CD4-positive, alpha-beta T cell treated with Interleukin-17A for 4 hours (primary cell): Measurements from ENCODE around the gene CA10.

Experiments used
- DNase-seq: peaks from one replicate; pipeline ENCODE4 v3.0.0-alpha.2; 2020; ENCODE audit warnings: mixed read lengths

CA10 gene

DNA sequence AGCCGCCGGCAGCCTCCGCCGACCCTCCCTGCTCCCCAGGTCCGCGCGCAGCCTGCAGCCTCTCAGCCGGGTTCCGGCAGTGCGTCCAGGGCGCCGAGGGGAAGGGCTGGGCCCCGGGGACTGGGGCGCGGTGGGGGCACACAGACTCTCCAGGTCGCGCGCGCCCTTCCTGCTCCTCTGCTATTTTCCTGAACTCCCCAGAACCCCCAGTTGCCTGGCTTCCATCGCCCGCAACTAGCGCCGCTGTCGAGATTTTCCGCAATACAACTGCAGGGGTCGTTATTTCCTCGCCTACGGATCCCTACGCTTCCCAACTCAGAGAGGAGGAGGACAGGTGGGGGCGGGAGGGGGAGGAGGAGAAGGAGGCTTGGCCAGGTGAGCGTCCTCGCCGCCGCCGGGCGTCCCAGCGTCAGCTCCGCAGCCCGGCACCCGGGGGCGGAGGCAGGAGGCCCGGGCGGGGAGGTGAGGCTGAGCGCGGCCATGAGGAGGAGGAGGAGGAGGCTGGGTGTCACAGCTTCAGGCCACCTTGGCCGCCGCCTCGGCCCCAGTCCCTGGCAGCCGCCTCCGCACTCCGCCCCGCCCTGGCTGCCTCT, at the start of gene CA10:
Gene CA10, minus strand, starts transcription at position 265 of the 593 bp plus-strand sequence.
- DNase-seq: no peak

DNA sequence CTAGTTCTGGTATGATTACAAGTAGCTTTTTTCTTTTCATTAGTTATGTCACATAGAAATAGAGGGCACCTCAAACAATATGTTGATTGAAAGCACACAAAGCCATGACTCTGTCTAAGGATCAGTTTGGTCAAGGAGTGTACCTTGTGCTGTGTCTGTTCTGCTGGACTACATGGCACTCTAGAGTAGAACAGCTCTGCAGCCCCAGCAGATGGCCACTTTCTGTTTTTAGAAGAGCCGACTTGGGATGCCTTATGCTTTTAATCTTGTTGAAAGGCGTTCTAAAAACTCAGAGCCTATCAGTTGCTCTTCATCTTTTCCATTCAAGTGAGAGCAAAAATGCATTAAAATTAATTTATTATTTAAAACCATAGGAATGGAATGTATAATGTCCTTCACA, 49.3 kb upstream of the CA10 start:
- no peak for DNase-seq

DNA sequence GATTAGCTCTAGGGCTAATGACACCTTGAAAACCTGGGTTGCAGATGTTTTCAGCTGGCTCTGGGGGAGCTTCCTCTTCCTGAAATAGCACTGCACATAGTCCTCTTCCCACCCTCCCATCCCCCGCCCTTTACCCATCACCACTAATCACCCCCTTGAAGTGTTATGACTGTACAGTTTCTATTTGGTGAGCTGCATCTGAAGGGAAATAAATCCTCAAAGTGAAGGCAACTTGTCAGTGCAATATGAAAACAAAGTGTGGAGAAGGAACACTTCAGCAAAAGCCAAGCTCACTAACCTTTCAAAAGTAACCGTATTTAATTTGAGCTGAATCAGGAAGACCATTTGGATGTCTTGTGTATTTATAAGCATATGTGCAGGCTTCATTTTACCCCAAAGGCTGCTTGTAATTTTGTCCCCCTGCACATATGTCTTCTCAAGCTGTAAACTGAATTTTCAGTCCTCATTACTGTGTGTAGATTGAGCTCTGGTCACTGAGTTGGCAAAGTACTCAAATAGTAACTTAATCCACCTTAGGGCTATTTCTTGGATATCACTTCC, 44.1 kb upstream of the CA10 start:
- DNase-seq: no peak

DNA sequence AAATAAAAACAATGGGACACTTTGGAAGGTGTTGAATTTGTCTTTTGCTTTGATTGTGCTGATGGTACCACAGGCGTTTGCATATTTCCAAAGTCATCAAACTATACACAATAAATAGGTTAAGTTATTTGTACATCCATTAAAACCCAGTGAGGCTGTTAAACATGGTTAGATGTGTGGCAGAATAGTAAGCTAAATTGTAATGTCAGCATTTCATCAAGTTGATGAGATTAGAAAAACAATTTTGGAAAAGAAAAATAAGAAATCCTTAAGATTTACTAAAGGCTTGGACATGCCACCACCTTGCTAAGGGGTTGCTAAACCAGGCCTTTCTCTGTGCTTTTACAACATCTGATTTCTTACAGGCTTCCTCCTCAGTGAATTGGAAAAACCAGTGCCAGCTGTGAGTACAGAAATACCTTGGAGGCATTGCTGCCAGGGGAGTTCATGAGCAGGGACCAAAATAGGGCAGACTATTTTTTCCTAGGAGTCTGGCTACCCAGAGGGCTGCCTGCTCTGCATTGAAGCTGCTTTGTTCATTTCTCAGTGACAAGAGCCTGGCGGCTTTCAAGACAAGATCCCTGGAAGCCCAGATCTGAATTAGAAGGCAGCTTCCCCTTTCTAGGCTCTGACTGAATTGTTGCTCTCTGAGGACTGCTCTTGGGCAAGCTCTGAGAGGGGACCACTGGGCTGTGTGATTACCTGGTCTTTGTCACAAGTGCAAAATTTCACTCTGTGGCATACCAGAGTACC, 43.4 kb upstream of the CA10 start:
- DNase-seq: no peak

DNA sequence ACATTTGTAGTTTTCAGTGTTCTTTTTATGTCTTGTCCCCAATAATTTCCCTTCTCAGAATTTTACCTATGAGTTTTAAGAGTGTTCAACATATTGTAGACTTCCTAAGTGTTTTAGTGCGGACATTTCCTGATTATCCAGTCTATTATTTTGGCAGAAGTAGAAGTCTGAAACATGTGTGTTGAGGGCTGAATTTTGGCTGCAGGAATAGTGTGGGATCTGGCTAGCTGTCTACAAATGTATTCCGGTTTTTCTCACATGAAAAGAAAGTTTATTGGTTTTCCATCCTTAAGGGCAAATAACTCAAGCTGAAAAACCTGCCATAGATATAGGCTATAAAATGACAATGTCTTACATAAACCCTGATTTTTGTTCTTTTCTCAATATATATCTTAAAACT, 33.0 kb upstream of the CA10 start:
- no peak for DNase-seq

DNA sequence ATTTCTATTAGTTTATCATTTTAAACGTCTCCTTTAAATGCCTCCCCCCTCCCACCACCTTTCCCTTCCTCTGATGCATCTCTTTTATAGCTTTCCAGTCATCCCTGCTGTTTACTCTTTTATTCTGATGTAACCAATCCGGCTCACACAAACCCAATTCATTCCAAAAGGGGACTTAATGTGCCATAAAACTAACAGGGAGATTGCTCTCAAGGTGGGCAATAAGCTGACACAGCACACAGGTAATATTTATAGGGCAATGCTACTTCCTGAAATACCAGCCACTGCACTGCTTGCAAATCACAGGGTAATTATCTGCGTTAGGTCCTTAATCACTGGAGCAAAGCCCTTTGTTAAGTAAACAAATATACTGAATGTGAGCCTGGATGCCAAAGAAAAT, 23.3 kb upstream of the CA10 start:
- DNase-seq: no peak

DNA sequence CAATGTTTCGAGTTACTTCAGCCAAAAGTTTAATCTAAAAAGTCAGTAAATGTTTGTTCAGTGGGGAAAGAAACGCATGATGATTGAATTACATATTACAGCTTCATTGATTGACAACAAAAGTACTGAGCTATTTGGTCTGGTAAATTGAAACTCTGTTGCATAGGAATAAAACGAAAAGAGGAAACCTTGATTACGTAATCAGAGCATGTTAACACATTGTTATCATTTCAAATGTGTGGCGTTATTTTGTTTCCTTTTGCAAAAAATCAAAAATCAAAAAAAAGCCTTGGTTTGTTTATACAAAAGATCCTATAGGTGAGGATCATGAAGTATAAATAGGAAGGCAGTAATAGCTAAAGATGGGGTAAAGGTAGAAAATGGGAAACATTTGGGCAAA, 19.5 kb upstream of the CA10 start:
- no peak for DNase-seq

DNA sequence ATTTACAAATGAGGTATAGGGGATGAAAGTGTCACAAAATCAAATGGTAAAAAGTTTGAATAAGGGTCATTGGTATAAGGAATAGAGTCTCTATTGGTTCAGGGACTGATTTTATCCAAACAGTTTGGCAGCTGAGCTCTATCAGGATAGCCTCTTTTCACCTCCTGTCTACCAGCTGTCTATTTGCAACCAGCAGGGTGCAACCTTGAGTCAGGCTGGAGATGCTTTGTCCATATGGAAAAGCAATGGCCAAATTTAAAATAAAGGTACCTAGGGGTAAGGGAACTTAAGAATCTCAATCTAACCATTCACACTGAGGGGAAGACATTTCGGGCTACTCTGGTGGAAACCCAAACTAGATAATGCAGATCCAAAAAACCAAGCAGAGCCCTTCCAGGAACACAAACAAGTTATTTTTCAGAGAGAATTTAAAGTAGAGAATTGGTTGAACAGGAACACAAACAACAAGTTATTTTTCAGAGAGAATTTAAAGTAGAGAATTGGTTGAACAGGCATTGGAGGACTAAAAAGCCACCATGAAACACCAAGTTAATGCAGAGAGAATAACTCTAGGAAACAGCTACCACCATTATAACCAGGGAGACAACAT, 12.6 kb upstream of the CA10 start:
- DNase-seq: no peak

DNA sequence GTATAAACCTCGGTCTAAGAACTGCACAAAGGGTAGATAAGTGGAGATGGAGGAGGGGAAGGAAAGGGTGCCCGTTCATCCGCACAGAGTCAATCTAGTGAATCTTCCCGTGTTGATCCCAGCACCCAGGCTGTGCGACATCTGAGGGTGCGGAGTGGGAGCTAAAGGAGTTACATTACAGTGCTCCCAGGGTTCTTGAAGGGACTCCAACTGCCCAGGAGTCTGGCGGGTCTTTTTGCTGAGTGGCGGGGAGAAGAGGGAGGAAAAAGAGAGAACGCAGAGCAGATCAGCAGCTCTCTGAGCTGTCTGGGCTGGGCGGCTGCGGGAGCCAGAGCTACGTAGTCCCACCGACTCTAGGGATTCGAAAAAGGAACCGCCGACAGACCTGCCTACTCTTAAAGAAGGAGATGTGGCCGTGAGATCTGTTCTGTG, 1.6 kb upstream of the CA10 start:
- no peak for DNase-seq

DNA sequence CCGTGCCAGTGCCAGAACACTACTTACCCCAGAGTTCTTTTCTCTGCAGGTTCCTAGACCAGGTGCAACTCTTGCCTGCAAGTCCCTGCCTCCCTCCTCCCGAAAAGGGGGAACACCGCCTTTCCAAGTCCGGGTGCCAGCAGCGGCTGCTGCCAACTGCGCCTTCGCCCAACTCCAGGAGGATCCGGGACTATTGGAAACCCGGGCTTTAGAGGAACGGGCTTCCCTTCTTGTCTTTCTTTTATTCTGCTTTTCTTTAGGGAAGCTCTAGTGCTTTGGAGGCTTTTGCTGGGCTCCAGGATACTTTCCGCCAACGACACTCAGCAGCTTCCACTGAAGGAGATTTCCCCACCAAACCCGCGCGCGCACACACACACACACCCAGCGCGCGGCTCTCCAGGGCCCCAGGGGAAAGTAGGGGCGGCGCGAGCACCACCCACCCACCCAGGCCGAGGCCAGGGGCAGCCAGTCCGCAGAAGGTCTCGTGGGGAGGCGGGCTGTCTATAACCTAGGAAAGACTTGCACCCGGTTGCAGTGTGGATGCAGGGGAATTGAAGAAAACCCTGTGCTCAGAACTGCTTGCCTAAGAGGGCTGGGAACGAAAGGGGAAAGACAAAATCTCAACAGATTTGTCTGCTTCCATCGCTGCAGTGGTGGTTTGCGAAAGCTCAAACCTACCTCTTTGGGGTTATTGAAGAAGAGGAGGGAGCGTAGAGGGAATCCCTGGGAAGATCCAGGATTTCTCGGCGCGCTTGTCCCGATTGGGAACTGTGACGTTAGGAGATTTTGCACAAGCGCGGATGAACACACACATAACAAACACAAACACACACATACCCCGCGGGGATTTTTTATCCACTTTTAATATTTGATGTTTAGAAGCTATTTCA, 977 bp upstream of the CA10 start:
- no peak for DNase-seq

DNA sequence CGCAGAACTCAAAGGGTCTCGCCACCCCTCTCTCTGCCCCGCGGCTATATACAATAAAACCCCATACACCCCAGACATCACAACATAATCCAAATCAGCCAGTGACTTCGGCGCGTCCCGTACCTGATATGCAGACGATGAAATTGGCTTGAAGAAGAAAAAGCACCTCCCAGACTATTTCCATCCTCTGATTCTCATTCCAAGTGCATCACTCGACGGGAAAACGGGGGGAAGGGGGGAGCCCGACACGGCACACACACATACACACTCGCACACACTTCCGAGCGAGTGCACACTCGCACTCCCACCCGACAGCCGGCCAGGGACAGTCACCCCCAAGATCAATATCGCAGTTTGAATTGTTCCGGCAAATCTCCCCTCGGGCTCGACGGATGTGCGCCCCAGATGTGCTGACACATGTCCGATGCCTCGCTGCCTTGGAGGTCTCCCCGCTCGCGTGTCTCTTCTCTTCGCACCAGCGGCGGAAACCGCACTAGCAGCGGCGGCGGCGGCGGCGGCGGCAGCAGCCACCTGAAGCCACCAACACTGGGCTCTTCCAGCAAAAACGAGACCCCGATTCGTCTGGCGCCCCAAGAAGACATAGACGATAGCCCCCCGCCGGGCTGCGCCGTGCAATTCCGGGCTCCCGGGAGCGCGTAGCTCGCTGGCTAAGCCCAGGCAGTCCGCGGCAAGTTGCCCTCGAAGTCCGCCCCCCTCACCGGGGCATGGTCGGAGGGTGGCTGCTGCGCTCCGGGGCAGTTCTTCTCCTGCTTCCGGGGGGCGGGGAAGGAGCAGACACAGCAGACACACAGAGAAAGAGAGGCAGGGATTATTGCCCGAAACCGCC, 688 bp downstream of the CA10 start:
- no peak for DNase-seq

DNA sequence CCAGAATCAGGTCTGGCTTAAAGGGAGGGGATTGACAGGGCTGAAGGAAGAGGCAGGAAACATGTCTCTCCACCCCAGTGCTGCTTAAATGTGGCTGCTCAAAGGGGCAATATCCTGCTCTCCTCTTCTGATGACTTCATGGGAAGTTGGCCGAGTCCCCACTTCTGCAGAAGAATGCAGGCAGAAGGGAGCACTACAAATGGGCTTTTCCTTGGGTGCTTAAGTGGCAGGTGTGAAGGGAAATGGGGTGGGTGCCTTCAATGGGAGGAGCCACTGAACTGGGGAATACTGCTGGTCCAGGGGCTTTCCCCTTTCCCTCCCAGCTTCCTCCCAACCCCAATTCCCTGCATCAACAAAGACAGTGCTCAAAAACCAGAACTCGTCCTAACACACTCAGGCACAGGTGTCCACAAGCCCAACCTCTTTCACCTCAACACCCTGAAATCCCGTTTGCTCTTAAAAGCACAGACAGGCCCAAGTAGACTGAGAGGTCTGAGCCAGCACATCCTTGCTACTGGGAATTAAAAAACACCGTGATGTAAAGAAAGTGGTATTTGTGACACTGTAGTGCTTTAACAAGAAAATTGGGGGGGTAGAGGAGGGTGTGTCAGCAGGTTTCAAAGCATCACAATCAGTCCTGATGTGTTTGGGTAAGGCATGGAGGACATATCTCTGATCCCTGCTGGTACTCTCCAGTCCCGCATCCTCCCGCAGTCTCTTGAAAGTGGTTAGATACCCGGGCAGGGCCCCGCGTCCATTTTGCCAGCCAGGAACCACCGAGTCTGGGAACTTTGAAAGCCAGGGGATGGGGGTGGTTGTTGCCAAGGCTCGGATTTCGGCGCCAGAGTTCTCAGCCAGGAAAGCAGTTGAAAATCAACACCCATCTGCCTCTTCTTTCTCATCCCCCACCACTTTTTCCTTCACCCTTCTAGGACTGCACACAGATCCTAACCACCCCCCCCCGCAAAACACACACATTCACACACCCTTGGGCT, 1.6 kb downstream of the CA10 start:
- DNase-seq: no peak

DNA sequence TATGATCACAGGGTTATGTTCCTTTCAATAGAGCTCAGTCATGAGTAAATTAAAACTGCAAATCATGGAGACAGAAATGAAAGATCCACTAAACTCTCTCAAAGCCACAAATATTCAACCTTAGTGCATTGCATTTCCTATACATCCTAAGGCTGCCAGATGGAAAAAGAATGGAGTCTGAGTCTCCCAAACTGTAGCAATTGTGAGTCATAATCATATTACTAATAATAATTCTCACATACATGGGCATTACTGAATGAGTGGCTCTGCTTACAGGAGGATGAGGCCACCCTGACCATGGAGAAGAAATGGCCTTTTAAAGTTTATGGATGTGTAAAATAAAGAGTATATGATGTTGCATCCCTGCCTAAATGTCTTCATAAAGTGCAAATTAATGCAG, 3.2 kb downstream of the CA10 start:
- no peak for DNase-seq

DNA sequence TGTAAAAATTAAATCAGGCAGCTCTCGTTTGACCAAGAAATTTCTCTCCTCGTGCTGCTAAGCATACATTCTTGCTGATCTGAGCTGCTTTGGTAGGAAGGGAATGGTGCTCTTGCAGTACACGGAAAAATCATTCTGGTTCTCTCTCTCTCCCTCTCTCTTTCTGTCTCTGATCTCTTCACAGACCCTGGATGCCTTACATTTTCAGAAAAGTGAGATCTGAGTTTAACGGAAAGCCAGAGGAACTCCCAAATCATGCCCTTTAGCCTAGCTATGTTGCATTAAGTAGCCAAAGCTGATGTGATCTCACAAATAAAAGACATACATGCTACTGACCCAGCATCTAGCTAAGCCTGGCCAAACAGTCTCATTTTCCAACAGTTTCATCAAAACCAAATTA, 4.0 kb downstream of the CA10 start:
- no peak for DNase-seq

DNA sequence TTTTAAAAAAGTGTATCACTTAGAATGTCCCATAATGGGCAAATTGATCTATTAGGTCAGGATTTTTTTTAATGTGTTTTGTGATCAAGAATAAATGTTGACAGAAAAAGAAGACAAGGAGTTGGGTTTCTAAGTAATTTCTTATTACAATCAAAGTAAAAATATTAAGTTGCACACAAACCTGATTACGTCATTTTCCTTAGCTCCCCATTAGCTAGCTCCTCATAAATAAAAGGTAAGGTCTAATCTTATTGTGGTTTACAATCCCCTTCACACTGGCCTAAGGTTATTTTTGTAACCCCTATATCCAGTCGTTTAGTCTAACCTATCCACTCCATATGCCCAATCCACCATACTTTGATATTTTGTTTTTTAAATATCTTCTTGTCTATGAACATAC, 7.6 kb downstream of the CA10 start:
- no peak for DNase-seq

DNA sequence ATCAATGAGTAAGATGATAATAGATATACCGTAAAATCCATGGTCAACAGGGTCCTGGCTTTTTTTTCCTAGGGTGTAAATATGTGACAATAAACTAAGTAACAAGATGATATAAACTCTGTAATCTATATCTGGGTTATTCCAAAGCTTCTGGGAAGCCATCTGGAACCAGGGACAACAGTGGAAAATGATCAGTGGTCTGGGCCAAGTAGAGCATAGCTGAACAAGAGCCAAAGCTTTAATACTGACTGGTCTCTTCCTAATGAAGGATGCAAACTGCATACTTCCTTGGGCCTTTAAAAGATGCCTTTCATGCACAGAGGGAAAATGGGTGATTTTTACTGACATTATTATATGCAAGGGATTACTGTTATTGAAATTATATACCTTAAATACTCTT, 8.9 kb downstream of the CA10 start:
- no peak for DNase-seq

DNA sequence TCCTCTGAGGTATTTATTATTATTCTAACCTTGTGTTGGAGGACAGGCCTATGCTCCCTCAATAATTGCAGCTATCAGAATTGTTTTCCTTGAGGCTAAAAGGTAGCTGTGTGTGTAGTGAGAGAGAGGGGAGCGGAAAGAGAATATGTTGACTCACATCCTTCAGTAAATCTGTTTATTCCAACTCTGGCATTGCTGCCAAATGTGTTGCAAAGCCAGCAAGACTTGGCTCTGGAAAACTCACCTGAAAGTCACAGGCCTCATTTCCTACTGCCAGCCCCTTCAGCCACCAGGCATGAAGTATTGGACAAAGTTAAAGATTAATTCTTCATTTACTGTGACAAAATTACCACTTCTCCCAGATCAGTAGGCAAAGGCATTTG, 9.6 kb downstream of the CA10 start:
- DNase-seq: no peak

DNA sequence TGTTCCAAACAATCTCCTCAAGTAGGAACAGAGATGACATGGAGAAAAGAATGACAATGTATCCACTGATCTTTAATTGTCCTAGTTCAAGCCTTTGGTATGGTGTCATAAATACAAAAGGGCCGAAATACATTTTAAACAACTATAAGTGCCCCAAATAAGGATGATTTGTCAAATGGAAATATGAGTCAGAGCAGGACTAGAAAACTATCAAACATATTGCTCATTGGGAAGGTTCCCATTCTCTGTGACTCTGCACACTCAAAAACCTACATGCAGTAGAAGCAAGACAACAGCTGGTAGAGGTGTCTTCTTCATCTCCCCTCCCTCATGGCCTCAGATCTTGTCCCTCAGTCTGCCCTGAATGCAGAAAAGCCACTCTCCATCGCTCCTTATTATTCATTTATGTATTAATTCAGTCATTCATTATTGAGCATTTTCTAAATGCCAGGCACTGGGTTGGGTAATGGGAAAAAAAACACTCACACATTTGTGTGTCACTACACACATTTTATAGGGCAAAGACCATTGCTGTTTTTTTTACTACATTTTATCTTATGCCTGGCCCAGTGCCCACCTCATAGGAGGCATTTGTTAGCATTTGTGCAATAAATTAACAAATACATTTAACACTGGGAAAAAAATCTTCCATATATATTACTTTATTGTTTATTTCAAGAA, 10.1 kb downstream of the CA10 start:
- DNase-seq: no peak

DNA sequence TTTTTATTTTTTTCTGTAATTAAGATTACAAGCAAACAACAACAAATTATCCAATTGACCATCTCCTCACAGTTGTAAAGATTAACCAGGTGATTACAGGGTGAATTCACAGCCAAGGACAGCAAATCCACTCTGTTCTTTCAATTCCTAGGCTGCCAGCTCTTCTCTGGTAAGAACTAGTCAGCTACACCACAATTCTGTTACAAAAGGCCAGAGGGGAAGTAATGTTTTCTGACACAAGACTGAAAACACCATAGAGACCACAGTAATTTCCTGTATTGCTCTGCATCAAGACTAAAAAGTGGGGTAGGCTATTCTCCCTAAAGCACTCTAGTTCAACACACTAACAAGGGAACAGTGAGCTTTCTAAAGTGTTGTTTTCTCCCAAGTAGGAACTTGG, 10.6 kb downstream of the CA10 start:
- no peak for DNase-seq

DNA sequence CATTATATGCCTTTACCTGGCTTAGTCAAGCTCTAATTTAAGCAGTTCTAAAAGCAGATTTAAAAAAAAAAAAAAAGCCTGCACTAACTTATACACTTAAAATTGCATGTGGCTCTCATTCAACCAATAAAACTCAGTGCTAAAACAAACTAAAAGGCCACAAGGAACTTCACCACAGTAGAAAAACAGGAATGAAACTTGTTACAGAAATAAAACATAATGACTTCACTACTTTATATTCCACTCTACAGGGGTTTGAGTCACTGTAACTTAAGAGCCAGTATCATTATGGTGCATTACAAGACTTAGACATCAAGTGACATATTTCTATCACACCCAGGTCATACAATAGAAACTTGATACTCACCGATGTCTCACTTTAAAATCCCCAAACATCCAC, 11.1 kb downstream of the CA10 start:
- DNase-seq: no peak
